ENCODE results near the gene TFAP2A. TPM values are rescaled to one million over a fixed set of nuclear protein-coding genes. Genes with fewer than 3 reads are reported as not detected.
A peak's percentile ranks its signal among the peaks of the same experiment; 100 is the strongest.

TFAP2A gene
- total RNA-seq, 1 experiment from 2014 or later = 1.8 TPM

DNA sequence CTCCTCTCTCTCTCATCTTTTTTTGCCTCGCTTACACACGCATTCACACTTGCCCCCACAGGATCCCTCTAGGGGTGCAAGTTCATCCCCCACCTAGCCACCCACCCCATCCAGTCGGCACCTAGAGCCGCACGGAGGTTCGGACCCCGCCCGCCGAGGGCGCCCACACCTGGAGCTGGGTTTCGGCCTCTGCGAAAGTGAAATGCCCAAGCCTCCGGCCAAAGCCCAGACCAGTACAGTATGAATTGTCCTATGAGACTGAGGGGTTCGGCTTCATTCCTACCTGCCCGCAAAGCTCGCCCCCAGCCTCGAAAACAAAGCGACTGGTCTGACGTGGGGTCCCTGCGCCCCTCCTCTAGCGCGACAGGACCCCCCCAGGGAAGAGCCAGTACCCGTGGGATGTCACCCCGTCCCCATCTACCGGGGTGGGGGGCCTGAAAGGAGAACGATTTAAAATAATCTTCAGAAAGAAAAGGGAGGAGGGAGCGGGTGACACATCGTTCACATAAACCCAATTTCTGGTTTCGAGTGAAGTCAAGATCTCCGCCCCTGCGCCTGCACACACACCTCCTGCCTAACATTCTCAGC is 1.5 kb downstream of the TFAP2A start:
- no peak for DNase-seq (ENCODE audit: low read depth)

DNA sequence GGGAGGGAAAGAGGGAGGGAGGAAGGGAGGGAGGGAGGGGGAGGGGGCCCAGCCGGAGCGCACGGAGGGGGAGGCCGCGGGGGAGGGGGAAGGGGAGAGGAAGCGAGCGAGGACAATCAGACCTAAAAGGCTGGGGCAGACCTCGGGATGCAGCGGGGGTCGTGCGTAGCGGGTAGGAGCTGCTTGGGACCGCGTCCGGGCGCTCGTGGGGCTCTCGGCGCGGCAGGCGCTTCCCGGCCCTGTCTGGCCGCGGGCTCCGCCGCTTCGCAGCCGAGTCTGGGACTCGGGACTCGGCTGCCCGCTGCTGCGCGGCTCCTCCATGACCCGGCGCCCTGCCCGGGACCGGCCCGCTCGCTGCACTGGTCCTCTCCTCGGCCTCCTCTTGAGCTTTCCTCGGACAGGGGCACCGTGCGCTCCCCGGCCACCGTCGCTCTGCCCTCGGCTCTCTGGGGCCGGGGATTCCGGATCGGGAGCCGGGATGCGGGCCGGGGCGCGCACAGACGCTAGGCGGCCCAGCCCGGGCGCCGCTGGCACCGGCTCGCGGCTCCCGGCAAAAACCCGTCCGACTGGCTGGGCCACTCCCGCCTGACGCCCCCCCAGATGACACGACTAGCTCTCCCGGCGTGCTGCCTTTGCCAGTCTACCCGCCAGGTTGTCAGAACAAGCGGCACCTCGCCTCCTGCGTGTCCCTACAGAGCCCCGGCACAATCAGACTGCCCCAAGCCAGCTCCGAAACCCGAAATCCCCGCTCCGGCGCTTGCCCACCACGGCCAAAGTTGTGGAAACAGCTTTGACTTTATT is 2.2 kb downstream of the TFAP2A start:
- peak; percentile 44 for DNase-seq (ENCODE audit: low read depth)

DNA sequence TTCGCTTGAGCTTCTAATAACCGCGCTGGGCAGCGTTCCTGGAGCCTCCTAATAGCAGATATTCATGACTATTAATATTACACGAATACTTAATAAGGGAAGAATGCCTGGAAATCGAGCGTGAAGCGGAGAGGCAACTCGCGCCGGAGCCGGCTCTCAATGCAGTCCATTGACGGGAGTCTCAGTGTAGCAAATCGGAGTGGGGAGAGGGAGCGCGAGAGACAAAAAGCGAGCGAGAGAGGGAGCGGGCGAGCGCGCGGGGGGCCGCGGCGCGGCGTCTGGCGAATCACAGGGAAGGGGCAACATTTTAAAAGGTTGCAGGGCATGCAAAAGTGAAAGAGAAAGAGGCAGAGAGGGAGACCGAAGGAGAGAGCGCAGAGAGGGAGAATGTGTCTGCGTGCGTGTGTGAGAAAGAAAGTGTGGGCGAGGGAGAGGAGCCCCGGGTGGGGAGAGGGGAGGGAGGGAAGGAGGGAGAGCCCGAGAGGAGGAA is 2.9 kb downstream of the TFAP2A start:
- DNase-seq (ENCODE audit: low read depth) = peak; percentile 73

DNA sequence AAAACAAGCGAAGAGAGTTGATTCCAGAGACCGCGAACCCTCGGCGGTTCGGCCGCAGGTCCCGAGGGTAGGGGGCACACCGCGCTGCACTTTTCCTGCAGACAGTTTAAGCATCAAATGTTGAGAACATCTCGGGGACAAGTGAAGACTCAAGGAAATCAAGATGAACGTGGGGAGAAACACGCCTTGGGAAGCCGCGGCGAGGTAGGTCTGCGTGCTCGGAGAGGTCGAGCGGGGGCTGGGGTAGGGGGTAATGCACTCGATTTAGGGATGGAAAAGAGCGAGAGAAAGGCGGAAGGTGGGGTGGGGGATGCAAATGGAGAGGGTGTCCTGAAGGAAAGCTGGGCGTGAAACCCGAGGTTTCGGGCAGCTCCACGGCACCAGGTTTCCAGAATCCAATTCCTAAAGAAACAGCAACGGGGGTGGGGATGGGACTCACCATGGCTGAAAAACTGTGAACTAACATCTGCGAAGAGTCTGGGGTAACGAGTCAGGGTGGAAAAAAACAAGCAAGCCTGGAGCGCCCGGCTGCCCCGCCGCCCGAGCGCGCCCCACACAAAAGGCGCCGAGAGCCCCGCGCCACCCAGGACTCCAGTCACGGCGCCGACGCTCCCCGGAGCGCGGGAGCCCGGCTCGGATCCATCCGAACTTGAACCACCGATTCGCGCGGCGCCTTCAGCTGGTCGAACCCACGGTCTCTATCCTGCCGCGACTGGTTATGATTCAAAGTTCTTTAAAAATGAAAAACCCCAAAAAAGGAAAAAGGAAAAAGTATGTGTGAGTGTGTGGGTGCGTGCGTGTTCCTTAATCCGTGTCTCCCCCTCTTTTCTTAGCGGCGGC is 3.5 kb downstream of the TFAP2A start:
- no peak for DNase-seq (ENCODE audit: low read depth)

DNA sequence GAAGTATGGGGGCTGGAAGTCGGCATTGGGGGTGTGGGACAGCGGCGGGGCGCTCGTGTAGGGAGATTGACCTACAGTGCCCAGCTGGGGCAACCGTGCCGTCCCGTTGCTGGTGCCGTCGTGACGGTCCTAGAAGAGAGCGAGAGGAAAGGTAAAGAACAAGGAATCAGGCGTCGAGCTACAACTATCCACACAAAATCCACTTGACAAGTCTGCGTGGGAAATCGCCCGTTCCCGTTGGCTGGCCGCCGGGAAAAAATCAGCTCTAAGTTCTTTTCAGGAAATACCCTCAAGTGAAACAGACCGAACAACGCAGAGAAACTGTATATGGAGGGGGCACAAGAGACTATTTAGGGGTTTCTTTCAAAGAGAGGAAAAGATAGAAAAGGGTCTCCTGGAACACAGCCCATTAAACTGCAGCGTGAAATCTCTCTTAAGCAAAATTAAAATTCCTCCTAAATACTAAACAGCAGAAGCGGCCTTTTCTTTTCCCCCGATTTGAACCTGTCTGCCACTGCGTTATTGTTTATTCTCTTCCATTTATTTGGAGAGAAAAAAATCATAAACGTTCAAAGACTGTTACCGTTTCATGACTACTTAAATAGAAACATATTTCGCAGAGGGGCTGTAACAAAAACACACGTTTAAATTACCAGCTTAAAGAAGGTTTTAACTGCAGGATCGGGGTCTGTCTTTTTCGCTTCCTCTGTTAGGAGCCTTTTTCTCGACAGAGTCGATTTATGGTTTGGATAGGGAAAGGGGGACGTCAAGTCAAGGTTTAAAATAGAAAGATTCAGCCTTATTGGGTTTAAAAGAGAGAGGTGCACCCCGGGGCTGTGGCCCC is 4.4 kb downstream of the TFAP2A start:
- no peak for DNase-seq (ENCODE audit: low read depth)

DNA sequence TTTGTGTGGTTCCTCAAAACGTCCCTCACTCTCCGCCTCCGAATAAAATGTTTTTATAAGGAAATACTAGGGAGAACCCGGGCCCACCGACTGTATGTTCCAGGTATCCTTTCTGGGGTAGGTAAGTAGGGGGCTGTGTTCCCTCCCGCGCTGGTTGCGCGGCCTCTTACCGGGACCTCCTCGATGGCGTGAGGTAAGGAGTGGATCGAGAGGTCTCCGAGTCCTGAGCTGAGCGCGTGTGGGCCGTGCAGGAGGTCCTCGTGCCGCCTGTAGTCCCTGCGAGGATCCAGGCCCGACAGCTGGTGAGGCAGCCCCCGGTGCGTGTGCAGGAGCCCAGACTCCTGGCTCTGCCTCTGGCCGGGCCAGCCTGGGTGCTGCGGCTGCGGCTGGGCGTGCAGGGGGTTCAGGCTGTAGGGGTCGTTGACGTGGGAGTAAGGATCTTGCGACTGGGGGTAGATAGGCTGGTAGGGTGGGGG is 5.1 kb downstream of the TFAP2A start:
- no peak for DNase-seq (ENCODE audit: low read depth)

DNA sequence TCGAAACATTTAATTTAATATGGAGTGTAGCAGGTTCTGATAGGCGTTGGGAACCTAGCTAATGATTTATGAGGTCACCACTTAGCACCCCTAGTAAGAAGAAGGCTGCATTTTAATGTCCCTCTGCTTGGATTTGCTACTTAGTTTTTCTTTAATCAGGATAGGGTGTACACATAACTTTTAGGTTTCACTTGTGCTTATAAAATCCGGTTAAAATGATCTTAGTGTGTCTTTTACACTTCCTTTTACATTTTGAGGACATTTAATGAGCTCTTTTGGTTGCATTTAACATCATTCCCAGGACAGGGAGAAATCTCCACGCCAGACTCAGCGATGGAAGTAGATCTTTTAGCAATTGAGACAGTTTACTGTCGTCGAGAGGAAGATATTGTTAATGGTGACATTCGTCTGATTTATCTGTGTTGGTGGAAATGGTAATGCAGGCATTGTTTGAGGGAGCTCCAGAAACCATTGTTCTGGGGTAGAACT is 5.6 kb downstream of the TFAP2A start:
- no peak for DNase-seq (ENCODE audit: low read depth)

DNA sequence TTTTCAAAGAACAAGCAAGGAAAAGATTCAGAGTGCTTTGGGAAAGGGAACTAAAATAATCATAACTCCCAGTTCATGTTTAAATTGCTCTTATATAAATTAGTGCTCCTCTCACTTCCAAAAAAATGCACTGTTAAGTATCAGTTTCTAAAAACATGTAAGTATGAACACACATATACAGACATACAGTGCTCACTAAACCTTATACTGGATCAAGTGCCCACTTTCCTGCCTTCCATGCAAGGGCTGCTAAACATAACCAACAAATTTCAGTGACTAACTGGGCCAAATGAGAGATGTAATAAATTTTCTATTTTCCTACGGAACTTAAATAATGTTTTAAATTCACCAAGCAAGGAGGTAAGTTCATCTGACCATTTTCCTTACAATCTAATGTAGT is 6.4 kb downstream of the TFAP2A start:
- DNase-seq (ENCODE audit: low read depth) = no peak

DNA sequence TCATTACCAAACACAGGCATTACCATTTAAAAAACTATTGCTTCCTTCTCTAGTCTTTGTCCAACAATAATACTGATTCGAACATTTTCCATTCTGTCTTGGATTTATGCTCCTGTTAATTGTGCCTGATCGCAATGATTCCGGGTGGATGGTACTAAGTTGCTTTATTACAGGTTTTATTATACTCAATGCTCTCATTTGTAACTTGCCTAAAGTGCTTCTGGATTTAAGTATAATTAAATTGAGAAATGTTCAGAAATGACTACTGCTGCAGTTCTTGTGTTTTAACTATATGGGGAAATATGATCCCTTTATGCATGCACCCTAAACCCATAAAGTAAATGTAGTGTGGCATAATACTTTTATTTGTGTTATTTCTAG is 7.2 kb downstream of the TFAP2A start:
- DNase-seq (ENCODE audit: low read depth) = no peak

DNA sequence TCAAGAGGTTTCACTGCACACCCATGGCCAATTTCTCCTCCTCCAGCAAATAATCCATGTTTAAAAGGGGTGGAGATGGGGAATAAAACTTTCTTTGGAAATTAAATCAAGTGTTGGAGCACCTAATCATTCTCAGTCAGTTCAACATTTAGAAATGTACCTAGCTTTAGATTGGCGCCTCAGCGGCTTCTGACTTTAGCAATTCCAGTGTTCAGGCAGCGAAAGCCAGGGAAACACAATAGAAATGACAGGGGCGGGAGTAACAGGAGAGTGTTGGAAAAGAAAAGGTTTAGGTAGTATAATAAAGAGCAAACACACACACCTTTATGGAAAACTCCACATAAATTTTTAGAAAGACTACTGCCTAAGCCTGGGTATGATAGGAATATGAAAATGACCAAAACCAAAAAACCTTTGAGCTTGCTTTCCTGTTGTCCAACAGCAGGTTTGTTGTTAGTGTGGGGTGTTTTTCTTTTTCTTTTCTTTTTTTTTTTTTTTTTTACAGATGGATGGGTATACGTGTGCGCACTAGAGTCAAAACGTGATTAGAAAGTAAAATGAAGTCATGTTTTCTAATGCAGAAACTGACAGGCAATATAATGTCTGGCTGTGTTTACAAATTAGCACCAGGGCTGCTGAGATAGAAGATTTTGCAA is 7.7 kb downstream of the TFAP2A start:
- DNase-seq (ENCODE audit: low read depth) = no peak

DNA sequence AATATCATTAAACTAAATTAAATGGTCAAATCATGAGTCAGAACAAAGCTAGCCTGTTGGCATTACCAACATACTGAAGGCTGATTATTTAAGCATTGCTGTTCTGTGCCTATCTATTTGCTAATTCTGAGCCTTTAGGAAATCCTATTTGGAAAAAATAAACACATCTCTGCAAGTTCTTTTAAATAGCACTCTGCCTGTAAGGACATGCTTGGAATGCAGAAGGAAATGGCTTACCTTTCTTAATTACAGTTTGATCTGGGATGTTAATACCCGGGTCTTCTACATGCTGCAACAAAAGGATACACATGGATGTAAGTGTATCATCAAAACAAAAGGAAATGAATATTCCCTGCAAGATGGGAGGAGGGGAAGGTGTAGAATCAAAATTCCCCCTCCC is 8.3 kb downstream of the TFAP2A start:
- no peak for DNase-seq (ENCODE audit: low read depth)

DNA sequence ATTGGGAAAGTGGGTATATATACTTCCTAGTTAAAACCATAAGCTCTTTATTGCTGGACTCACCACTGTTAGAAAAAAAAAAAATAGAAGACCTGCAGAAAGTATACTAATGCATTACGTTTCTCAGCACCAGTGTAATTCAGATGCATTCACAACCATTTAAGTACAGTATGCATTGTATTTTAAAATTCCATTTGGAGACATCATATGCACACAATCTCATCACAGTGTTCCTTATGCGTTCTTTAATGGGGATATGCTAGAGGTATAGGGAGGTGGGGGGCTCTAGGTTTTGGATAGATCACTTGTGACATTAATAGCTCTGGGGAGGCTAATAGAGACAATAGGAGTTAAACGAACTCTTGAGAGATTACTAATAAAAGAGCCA is 9.4 kb downstream of the TFAP2A start:
- no peak for DNase-seq (ENCODE audit: low read depth)

DNA sequence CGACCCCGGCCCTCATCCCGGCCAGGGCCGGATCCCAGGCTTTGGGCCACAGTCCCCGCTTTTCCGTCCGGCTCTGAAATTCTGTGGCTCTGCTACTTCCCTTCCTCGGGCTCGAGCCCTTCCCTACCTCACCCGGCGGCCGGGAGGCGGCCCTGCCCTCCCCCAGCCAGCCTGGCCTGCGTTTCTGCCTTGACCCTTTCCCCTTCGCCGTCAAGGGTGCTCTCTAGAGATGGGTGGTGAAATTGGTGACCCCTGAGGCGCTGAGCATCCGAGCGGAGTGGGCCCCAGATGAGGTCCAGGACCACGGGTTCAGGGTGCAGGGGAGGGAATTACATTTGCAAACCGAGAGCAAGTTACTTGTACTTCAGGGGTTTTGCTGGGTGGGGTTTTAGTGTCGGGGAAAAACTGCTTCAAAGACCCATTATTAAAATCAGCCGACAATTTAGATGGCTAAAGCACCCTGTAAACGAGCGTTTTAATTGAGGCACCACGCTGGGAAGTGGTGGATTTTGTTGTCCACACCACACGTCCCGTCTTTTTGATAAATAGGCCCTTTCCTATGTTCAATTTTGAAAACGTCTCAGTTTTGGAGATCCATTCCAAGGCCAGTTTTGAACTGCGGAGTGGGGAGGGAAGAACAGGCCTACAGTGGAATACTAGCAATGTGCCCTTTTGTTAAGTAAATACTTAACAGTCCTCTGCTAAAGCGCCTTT is 9.9 kb downstream of the TFAP2A start:
- DNase-seq (ENCODE audit: low read depth) = no peak

DNA sequence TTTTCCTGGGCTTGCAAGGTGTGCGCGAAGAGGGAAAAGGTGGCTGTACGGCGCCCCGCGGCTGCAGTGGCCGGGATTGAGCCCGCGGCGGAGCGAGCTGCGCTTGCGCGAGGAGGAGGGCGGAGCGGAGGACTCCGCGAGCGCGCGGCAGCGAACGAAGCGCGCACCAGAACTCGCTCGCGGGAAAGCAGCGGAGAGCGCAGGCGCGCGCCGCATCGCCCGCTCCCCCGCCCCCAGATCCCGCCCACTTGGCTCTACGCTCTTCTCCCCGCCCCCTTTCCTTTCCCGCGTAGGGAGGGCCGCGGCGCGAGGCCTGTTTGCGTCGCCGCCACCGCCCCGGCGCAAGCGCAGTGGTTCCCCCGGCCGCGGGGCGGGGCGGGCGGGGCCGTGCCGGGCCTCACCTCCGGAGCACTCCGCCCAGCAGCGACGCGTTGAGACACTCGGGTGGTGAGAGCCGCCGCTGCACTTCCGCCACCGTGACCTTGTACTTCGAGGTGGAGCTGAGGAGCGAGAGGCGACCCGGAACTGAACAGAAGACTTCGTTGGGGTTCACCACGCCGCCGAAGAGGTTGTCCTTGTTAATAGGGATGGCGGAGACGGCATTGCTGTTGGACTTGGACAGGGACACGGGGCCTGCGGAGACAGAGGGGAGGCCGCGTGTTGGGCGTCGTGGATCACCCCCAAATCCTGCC is 10.6 kb downstream of the TFAP2A start:
- peak; percentile 93 for DNase-seq (ENCODE audit: low read depth)

DNA sequence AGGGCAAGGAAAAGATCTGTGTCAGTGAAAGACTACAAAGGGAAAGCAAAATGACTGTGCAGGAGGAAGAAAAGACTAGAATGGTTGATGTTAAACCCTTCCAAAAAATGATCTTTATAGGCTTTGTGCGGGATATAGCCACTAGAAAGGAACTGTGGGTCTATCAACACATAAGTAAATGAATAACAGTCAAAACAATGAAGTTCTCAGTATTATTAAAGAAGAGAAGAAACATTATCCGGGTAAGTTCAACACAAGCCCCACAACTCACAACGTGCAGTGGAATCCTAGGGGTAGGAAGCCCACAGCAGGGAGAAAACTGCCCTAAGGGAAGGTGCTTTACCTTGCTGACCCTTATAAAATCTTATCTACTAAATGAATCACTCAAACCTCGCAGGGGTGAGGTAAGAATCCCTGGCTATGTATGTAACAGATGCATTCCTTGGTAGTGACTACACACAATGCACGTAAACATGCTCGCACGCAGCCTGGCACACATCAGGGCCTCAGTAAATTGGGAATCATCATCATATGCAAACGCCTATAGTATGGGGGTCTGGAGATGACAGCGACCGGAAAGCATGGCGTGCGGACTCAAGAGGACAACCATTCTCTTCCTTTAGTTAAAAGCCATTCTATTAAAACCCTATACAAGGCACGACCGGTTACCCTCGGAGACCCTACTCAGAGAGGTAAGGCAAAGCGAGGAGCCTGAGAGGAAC is 11.3 kb downstream of the TFAP2A start:
- DNase-seq (ENCODE audit: low read depth) = peak; percentile 71

DNA sequence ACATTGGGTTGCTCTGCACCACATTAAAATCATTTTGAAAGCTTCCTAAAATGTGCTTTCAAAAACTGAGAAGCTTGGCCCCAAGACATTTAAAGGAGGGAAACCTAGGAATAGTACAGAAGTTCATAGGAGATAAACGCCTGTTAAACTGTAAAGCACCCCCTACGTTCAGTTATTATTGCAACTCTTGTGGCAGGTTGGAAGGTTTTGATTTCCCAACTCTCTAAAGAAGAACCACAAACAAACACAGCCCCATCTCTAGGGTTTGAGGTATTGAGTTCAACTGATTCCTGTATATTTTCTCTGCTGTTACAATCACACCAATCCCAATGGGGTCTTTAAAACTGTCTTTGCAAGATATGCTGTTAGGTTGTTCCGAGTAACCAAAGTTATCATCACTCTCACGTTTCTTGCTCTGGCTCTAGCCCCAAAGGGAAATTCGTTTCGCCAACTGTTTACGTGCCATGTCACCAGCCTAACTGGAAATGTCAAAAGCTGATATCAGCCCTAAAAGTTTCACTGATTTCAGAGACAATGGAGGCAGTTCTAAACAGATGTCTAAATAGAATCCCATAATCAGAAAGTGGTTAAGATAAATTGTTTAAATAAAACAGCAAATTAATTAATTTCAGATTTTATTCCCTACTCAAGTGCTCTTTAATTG is 12.1 kb downstream of the TFAP2A start:
- no peak for DNase-seq (ENCODE audit: low read depth)

DNA sequence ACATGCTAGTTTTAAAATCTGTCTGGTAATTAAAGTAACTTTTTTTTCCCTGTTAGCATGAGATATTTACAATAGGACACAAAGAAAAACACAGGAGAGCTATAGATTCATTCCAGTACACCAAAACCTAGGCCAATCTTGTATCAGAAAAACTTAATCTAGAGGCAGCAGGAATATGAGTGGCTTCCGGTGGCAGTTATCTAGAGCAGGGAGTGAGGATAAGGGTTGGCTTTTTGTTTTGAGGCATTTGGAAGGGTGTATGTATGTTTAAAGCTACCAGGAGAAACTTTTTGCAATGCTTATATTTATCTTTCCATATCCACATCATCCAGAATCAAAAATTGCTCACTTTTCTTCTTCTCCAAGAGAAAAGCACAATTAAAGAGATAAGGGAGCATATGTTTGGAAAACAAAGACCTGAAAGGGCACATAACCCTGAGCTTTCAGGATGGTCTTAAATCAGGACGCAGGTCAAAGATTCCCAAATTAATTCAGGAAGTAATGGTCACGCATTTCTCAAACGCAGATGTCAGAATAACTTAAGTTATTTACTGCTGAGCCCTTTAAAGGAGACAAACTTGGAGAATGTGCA is 13.1 kb downstream of the TFAP2A start:
- no peak for DNase-seq (ENCODE audit: low read depth)
